ENCODE measurements around the gene SLC22A14. TPM values are rescaled to one million over a fixed set of nuclear protein-coding genes. Genes with fewer than 3 reads are reported as not detected.

The SLC22A14 gene
- total RNA-seq, 1 donor from 2014 or later: not detected

DNA sequence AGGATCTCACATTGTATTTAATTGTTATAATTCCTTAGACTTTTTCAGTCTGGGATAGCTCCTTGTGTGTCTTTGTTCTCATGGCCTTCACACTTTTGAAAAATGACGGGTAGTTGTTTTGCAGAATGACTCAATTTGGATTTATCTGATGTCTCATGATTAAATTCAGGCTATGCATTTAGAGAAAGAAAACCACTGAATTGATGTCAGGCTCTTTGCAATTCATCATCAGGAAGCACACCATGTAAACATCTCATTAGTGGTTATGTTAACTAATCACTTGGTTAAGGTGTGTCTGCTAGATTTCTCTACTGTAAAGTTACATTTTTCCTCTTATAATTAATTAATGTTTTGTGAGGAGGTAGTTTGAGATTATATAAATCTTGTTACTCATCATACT lies 24.5 kb upstream of the SLC22A14 start:
- H3K9me3 Mint-ChIP-seq: no peaks in the 10 kb centered on the region
- peak overlapping the region; percentile 4 for H3K27ac Mint-ChIP-seq
- no peaks in the 10 kb centered on the region for H3K27me3 Mint-ChIP-seq (ENCODE audit: insufficient read depth)
- peaks cover 33% of the 10 kb centered on the region for H3K36me3 Mint-ChIP-seq (ENCODE audit: low read depth)
- intact Hi-C loops (cut with micrococcal nuclease): loop anchor here (5.0 kb wide), 1 partner anchor 120 kb away; the partner anchor contains the start of genes ACAA1 and MYD88
- peaks cover 23% of the 10 kb centered on the region for H3K4me1 Mint-ChIP-seq (ENCODE audit: low read depth)
- H3K4me3 Mint-ChIP-seq: no peak overlapping the region
- DNase-seq (ENCODE audit: low spot score): no peak

DNA sequence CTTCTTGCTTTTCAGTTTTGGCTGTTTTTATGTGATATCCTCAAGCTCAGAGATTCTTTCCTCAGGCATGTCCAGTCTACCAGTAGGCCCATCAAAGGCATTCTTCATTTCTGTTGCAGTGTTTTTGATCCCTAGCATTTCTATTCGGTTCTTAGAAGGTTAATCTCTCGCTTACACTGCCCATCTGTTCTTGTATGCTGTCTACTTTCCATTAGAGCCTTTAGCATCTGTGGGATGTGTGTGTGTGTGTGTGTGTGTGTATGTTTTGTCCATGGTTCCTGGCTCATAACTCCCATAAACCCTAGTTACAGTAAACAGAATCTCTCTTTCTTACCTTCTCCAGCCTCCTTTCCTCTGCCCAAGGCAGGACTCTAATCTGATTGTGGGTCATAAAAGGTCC lies 21.6 kb upstream of the SLC22A14 start:
- peaks cover 11% of the 10 kb centered on the region for H3K36me3 Mint-ChIP-seq (ENCODE audit: low read depth)
- no peak overlapping the region for H3K4me3 Mint-ChIP-seq
- H3K27me3 Mint-ChIP-seq (ENCODE audit: insufficient read depth): no peaks in the 10 kb centered on the region
- no peak overlapping the region for H3K27ac Mint-ChIP-seq
- DNase-seq (ENCODE audit: low spot score): no peak
- peaks cover 19% of the 10 kb centered on the region for H3K4me1 Mint-ChIP-seq (ENCODE audit: low read depth)
- H3K9me3 Mint-ChIP-seq: no peaks in the 10 kb centered on the region
- intact Hi-C loops (cut with micrococcal nuclease): no loop called here

DNA sequence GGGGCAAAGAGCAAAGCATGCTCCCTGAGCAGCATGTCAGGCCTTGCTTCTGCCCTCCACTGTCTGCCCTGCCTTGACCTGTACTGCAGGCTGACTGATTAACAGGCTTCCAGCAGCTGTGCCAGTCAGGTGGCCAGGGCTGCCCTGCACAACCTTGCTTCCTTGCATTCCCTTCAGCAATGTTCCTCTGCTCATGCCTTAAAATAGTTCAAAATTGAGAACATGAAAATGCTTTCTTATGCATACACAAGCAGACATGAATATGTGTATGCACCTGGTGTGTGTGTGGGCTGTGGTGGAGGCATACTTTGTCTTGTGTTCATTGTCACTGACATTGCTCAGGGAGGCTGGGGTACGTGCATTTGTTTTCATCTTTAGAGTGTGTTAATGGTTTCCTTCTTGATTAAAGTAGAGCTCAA lies 17.7 kb upstream of the SLC22A14 start:
- H3K4me3 Mint-ChIP-seq: no peak overlapping the region
- H3K9me3 Mint-ChIP-seq: no peaks in the 10 kb centered on the region
- intact Hi-C loops (cut with micrococcal nuclease): no loop called here
- H3K27me3 Mint-ChIP-seq (ENCODE audit: insufficient read depth): no peaks in the 10 kb centered on the region
- peaks cover 8% of the 10 kb centered on the region for H3K36me3 Mint-ChIP-seq (ENCODE audit: low read depth)
- H3K27ac Mint-ChIP-seq: no peak overlapping the region
- peaks cover 24% of the 10 kb centered on the region for H3K4me1 Mint-ChIP-seq (ENCODE audit: low read depth)
- no peak for DNase-seq (ENCODE audit: low spot score)

DNA sequence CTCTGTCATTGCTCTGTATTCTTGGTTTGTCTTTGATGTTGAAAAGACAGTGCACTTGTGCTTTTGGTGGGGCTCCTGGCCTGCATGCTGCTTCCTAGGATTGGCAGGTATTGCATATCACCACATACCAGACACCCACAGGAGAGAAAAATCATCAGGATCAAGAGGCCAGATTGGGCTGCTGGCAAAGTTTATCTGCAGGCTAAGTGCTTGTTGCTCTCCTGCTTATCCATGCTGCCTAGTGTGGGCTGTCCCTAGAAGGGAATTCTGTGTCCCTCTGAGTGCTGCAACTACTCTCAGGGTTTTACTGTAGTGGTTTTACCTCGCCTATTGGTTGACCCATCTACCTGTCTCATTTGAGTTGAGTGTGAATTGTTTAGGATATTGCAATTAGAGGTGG lies 17.3 kb upstream of the SLC22A14 start:
- H3K4me1 Mint-ChIP-seq (ENCODE audit: low read depth): peaks cover 20% of the 10 kb centered on the region
- no peak for DNase-seq (ENCODE audit: low spot score)
- H3K4me3 Mint-ChIP-seq: no peak overlapping the region
- H3K9me3 Mint-ChIP-seq: no peaks in the 10 kb centered on the region
- H3K27ac Mint-ChIP-seq: no peak overlapping the region
- no peaks in the 10 kb centered on the region for H3K27me3 Mint-ChIP-seq (ENCODE audit: insufficient read depth)
- intact Hi-C loops (cut with micrococcal nuclease): no loop called here
- peaks cover 5% of the 10 kb centered on the region for H3K36me3 Mint-ChIP-seq (ENCODE audit: low read depth)

DNA sequence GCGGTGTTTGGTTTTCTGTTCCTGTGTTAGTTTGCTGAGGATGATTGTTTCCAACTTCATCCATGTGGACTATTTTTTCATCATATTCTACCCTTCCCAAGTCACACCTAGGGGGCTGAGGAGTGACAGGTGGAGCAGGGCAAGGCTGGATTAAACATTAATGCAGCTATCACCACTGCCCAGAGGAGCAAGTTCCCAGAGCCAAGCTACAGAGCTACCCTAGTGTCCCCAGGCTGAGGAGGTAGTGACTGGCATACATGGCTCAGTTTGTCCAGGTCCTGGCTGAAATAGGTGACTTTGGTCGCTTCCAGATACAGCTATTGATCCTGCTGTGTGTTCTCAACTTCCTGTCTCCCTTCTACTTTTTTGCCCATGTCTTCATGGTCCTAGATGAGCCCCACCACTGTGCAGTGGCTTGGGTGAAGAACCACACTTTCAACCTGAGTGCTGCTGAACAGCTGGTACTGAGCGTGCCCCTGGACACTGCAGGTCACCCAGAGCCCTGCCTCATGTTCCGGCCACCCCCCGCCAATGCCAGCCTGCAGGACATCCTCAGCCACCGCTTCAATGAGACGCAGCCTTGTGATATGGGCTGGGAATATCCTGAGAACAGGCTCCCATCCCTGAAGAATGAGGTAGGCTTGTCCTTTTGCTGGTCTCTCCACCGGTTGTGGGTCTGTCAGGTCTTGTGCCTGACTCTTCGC lies 16.3 kb upstream of the SLC22A14 start, which contains the start of gene SLC22A13:
Gene SLC22A13 (plus strand): TSS at position 209 of the 704 bp plus-strand sequence. CDS start 49 bp downstream, at position 258.
- Mint-ChIP-seq H3K4me1 (ENCODE audit: low read depth) (peaks cover 13% of the 10 kb centered on the region), H3K27ac (no peak within 1 kb of the TSS), H3K4me3 (no peak within 1 kb of the TSS), H3K9me3 (peaks cover 2% of the 10 kb centered on the region), H3K27me3 (ENCODE audit: insufficient read depth) (no peaks in the 10 kb centered on the region), H3K36me3 (ENCODE audit: low read depth) (peaks cover 6% of the 10 kb centered on the region)
- DNase-seq (ENCODE audit: low spot score): no peak
- intact Hi-C loops (cut with micrococcal nuclease): no loop called here

DNA sequence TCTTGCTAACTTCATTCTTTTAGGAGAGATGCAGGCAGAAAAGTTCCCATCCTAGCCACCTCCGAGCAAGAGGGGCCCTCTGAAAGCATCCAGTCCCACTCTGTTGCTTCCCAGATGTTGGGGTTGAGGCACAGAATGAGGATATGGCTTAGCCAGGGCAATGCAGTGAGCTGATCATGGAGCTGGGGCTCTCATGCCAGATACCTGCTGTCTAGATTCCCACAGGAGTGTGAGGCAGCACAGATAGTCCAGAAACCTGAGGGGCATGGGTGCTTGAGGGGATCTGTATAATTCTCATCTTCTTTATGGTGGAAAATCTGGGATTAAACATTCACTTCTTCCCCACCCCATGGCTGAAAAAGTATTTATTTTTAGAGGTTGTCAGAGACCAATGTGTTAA lies 15.3 kb upstream of the SLC22A14 start:
- peaks cover 9% of the 10 kb centered on the region for H3K36me3 Mint-ChIP-seq (ENCODE audit: low read depth)
- peaks cover 4% of the 10 kb centered on the region for H3K9me3 Mint-ChIP-seq
- no peak overlapping the region for H3K4me3 Mint-ChIP-seq
- peaks cover 13% of the 10 kb centered on the region for H3K4me1 Mint-ChIP-seq (ENCODE audit: low read depth)
- no peaks in the 10 kb centered on the region for H3K27me3 Mint-ChIP-seq (ENCODE audit: insufficient read depth)
- intact Hi-C loops (cut with micrococcal nuclease): no loop called here
- H3K27ac Mint-ChIP-seq: no peak overlapping the region
- DNase-seq (ENCODE audit: low spot score): no peak

DNA sequence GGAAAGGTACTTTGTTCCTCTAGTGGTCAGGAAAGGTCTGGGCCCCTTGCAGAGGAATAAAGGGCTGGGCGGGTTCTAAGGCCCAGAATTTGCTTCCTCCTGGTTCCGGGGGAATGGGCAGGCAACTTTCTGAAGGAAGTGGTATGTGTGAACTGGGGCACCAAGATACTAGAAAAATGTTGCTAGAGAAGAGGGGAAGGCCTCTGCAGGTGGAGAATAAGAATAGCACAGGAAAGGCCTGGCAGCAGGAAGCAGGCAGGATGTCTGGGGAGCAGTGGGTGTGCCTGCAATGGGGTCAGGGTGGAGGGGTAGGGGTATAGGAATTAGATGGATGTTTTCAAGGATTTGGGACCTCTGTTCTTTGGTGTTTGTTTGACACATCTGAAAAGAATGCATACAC lies 14.4 kb upstream of the SLC22A14 start:
- Mint-ChIP-seq H3K4me1 (ENCODE audit: low read depth) (peaks cover 13% of the 10 kb centered on the region), H3K4me3 (no peak overlapping the region), H3K9me3 (peaks cover 4% of the 10 kb centered on the region), H3K27ac (no peak overlapping the region), H3K36me3 (ENCODE audit: low read depth) (peaks cover 9% of the 10 kb centered on the region), H3K27me3 (ENCODE audit: insufficient read depth) (no peaks in the 10 kb centered on the region)
- intact Hi-C loops (cut with micrococcal nuclease): no loop called here
- no peak for DNase-seq (ENCODE audit: low spot score)

DNA sequence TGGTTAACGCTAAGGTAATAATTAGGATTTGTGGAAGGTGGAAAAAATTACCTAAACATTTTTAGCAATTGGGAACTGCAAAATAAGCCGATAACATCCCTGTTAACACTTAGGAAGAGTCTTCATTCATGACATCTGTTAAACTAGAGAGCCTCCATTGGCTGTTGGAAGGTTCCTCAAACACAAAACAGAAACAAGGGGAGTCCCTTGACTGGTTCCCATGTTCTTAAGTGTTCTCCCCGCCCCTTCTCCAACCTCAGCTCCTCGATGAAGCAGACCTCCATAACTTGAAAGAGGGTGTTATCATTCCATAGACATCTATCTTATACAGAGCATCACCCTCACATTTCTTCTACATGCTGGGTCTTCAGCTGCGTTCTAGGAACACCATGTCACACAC lies 14.0 kb upstream of the SLC22A14 start:
- peaks cover 13% of the 10 kb centered on the region for H3K4me1 Mint-ChIP-seq (ENCODE audit: low read depth)
- no peak overlapping the region for H3K27ac Mint-ChIP-seq
- peaks cover 4% of the 10 kb centered on the region for H3K9me3 Mint-ChIP-seq
- intact Hi-C loops (cut with micrococcal nuclease): no loop called here
- H3K36me3 Mint-ChIP-seq (ENCODE audit: low read depth): peaks cover 9% of the 10 kb centered on the region
- no peaks in the 10 kb centered on the region for H3K27me3 Mint-ChIP-seq (ENCODE audit: insufficient read depth)
- DNase-seq (ENCODE audit: low spot score): no peak
- no peak overlapping the region for H3K4me3 Mint-ChIP-seq

DNA sequence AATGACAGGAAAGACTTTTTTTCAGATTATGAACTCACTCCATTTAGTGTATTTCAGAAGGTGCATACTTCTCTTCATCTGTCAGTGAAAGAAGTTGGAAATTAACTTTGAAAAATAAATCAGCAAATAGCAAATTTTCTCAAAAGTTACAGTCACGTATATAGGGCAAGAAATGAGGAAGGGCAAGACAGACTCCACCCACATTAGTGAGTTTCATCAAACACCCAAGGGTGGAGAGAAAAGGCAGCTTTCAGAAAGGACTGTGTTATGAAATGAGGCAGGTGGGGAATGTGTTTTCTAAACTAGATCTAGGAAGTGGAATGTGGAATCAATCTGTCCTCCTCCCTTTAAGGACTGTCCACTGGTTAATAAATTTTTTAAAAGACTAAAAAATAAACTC lies 13.6 kb upstream of the SLC22A14 start:
- no peak for DNase-seq (ENCODE audit: low spot score)
- peaks cover 9% of the 10 kb centered on the region for H3K36me3 Mint-ChIP-seq (ENCODE audit: low read depth)
- H3K27me3 Mint-ChIP-seq (ENCODE audit: insufficient read depth): no peaks in the 10 kb centered on the region
- H3K4me1 Mint-ChIP-seq (ENCODE audit: low read depth): peaks cover 13% of the 10 kb centered on the region
- intact Hi-C loops (cut with micrococcal nuclease): no loop called here
- no peak overlapping the region for H3K27ac Mint-ChIP-seq
- H3K4me3 Mint-ChIP-seq: no peak overlapping the region
- H3K9me3 Mint-ChIP-seq: peaks cover 4% of the 10 kb centered on the region

DNA sequence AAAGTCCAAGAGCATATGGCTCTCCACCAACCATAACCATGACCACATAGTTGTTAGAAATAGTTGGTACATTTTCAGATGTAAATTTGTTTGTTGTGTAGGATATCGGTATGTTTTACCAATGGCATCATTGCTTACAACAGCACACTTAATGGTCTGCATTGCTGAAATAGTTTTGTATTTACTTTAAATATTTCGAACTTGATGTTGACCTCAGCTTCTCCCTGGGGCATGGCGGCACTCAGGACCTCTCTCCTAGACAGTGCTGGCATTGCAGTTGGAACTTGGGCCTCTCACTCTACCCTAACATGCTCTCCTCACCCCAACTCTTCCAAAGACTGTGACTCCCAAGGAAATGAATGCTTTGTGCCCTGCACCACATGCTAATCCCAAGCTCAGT lies 11.5 kb upstream of the SLC22A14 start:
- H3K27me3 Mint-ChIP-seq (ENCODE audit: insufficient read depth): no peaks in the 10 kb centered on the region
- H3K4me3 Mint-ChIP-seq: no peak overlapping the region
- no peak overlapping the region for H3K27ac Mint-ChIP-seq
- peaks cover 4% of the 10 kb centered on the region for H3K9me3 Mint-ChIP-seq
- intact Hi-C loops (cut with micrococcal nuclease): no loop called here
- peaks cover 9% of the 10 kb centered on the region for H3K36me3 Mint-ChIP-seq (ENCODE audit: low read depth)
- peaks cover 13% of the 10 kb centered on the region for H3K4me1 Mint-ChIP-seq (ENCODE audit: low read depth)
- DNase-seq (ENCODE audit: low spot score): no peak

DNA sequence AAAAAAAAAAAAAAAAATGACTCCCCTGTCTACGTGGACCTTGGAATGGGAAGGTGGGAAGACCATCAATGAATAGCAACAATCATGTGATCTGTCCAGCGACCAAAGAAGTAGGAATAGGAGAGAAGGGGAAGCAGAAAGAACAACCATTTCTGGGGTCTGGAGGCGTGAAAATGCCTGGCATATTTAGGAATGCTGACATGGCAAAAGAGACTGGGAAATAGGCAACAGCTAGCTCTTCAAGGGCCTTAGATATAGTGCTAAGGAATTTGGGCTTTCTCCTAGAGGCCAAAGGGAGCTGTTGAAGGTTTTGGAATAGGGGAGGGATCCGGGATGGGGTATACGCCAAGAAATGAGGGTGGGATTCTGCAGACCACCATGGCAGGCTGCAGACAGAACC lies 10.5 kb upstream of the SLC22A14 start:
- Mint-ChIP-seq H3K9me3 (peaks cover 4% of the 10 kb centered on the region), H3K27ac (no peak overlapping the region), H3K4me3 (no peak overlapping the region), H3K27me3 (ENCODE audit: insufficient read depth) (no peaks in the 10 kb centered on the region), H3K4me1 (ENCODE audit: low read depth) (peaks cover 13% of the 10 kb centered on the region), H3K36me3 (ENCODE audit: low read depth) (peaks cover 4% of the 10 kb centered on the region)
- intact Hi-C loops (cut with micrococcal nuclease): no loop called here
- no peak for DNase-seq (ENCODE audit: low spot score)

DNA sequence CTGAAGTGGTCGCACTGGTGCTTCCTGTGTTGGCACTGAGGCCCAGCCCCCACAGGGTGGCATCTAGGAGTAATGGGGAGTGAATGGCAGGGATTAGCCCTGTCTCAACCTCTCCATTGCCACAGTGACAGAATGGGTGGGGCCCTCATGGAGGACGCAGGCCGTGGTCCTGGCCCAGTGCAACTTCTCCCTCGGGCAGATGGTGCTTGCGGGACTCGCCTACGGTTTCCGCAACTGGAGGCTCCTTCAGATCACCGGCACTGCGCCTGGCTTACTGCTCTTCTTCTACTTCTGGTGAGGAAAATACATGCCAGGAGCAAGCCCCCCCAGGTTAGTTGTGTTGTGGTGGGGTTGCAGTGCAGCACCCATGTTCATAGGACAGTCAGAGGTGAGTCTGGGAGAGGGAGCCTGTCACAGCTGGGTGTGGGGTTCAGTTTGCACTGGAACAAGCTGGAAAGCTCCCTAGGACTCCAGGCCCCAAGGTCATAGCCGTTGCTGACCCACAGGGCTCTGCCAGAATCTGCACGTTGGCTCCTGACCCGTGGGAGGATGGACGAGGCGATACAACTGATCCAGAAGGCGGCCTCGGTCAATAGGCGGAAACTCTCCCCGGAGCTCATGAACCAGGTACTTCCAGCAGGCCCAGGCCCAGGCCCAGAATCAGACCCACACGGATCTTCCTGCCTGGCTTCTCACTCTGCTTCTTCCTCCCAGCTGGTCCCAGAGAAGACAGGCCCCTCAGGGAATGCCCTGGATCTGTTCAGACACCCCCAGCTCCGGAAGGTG lies 7.0 kb upstream of the SLC22A14 start:
- H3K4me3 Mint-ChIP-seq: no peak overlapping the region
- intact Hi-C loops (cut with micrococcal nuclease): no loop called here

DNA sequence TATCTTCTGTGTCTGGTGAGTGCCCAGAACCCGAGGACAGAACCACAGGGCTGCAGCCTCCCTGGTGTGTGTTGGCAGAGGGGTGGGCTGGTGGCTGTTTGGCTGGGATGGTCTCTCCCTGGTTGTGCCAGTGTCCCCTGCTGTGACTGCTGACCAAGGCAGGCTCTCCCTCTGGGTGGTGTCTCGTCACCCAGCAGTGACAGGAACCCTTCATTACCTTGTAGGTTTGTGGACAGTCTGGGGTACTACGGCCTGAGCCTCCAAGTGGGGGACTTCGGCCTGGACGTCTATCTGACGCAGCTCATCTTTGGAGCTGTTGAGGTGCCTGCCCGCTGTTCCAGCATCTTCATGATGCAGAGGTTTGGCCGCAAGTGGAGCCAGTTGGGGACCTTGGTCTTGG lies 6.4 kb upstream of the SLC22A14 start:
- intact Hi-C loops (cut with micrococcal nuclease): no loop called here
- Mint-ChIP-seq H3K9me3 (peaks cover 3% of the 10 kb centered on the region), H3K36me3 (ENCODE audit: low read depth) (peaks cover 4% of the 10 kb centered on the region), H3K27ac (no peak overlapping the region), H3K4me1 (ENCODE audit: low read depth) (no peaks in the 10 kb centered on the region), H3K4me3 (no peak overlapping the region), H3K27me3 (ENCODE audit: insufficient read depth) (no peaks in the 10 kb centered on the region)
- DNase-seq (ENCODE audit: low spot score): no peak

More for the DNA sequence above, 7.0 kb upstream of the SLC22A14 start:
- no peak overlapping the region for H3K27ac Mint-ChIP-seq
- DNase-seq (ENCODE audit: low spot score): no peak
- H3K27me3 Mint-ChIP-seq (ENCODE audit: insufficient read depth): no peaks in the 10 kb centered on the region
- no peaks in the 10 kb centered on the region for H3K4me1 Mint-ChIP-seq (ENCODE audit: low read depth)
- H3K9me3 Mint-ChIP-seq: peaks cover 4% of the 10 kb centered on the region
- H3K36me3 Mint-ChIP-seq (ENCODE audit: low read depth): peaks cover 4% of the 10 kb centered on the region

All from activated T-helper 1 cell treated with anti-CD3 and anti-CD28 coated beads, Interleukin-12 subunit alpha, Interleukin-12 subunit beta, Interleukin-2, Interleukin-4 antibody, amounts not matched to agents 30 ng/mL and 10 ng/mL and 1 ng/mL, durations not matched to agents 14 hours and 24 hours and 36 hours (primary cell).